Smooth muscle cell (in vitro differentiated cells): ENCODE data around the gene GPC1. TPM values are rescaled to one million over a fixed set of nuclear protein-coding genes. Genes with fewer than 3 reads are reported as not detected.

Source experiments
- DNase-seq: peaks from one replicate; lab custom pipeline; 2025; ENCODE audit not compliant: unreplicated experiment; lab: John Stamatoyannopoulos, UW
- H2AFZ ChIP-seq: fragments of 200-600 bp; sonication (generic); 2 replicates; pipeline ENCODE4 v1.6.0; 2016; ENCODE audit warnings: antibody characterized with exemption, low read depth, mild to moderate bottlenecking
- H3F3A ChIP-seq: fragments of 200-600 bp; sonication (generic); 2 replicates; pipeline ENCODE4 v1.6.0; 2017; ENCODE audit warnings: antibody characterized with exemption, low read depth
- H3K27ac ChIP-seq: fragments of 200-600 bp; sonication (generic); 2 replicates; pipeline ENCODE4 v1.5.1; 2016; ENCODE audit warnings: low read depth, mild to moderate bottlenecking
- H3K27me3 ChIP-seq: fragments of 200-600 bp; sonication (generic); 2 replicates; pipeline ENCODE4 v1.6.1; 2016; ENCODE audit warnings: low read depth, mild to moderate bottlenecking
- H3K36me3 ChIP-seq: fragments of 200-600 bp; sonication (generic); 2 replicates; pipeline ENCODE4 v1.5.1; 2016; ENCODE audit warnings: low read depth
- H3K4me1 ChIP-seq: fragments of 200-600 bp; sonication (generic); 2 replicates; pipeline ENCODE4 v1.5.1; 2016; ENCODE audit warnings: low read depth
- H3K4me2 ChIP-seq: fragments of 200-600 bp; sonication (generic); 2 replicates; pipeline ENCODE4 v1.6.0; 2016; ENCODE audit warnings: mild to moderate bottlenecking
- H3K4me3 ChIP-seq: fragments of 200-600 bp; sonication (generic); 2 replicates; pipeline ENCODE4 v1.5.1; 2016; ENCODE audit warnings: mild to moderate bottlenecking
- H3K79me2 ChIP-seq: fragments of 200-600 bp; sonication (generic); 2 replicates; pipeline ENCODE4 v1.6.0; 2016; ENCODE audit warnings: low read depth, mild to moderate bottlenecking
- H3K9ac ChIP-seq: fragments of 200-600 bp; sonication (generic); 2 replicates; pipeline ENCODE4 v1.6.0; 2016; ENCODE audit warnings: low read depth
- H3K9me3 ChIP-seq: fragments of 200-600 bp; sonication (generic); replicated peaks from 2 replicates; pipeline ENCODE4 v1.5.1; 2016; ENCODE audit warnings: low read depth
- H4K20me1 ChIP-seq: fragments of 200-600 bp; sonication (generic); 2 replicates; pipeline ENCODE4 v1.6.0; 2016; ENCODE audit warnings: low read depth
- CTCF ChIP-seq: fragments of 200-600 bp; sonication (generic); IDR thresholded peaks from 2 replicates; pipeline ENCODE4 v1.5.1; 2017; ENCODE audit warnings: borderline replicate concordance, mild to moderate bottlenecking, antibody characterized with exemption; ENCODE audit not compliant: insufficient read depth, poor library complexity, severe bottlenecking
- WGBS: methylation state at CpG from one replicate; pipeline ENCODE4 v1.1.7; 2016; ENCODE audit warnings: low lambda C conversion rate; 5-methylcytosine and 5-hydroxymethylcytosine counted together
- polyA plus RNA-seq: library from polyadenylated mRNA; unstranded; fragments of >200 nt; fragmentation: Nextera tagmentation; extraction: Ambion mirVana; gene quantifications from 2 replicates; pipeline ENCODE4 v1.2.1, GENCODE V29; 2016
- total RNA-seq: library from RNA; depleted of rRNA; stranded (reverse); fragments of >200 nt; gene quantifications from 2 replicates; pipeline ENCODE4 v1.2.3, GENCODE V29; 2014

GPC1 gene
- total and polyA plus RNA-seq, 2 experiments from 2014 or later: 88.9 to 221 TPM

- Histone ChIP-seq H2AFZ (no peak overlapping the region), H3K79me2 (no peaks in the 10 kb centered on the region), H3K27me3 (no peaks in the 10 kb centered on the region), H3K4me3 (no peak overlapping the region), H3K4me2 (no peak overlapping the region), H3K4me1 (no peaks in the 10 kb centered on the region), H3K9ac (no peak overlapping the region), H3K9me3 (peaks cover 6% of the 10 kb centered on the region), H3F3A (no peaks in the 10 kb centered on the region), H4K20me1 (no peaks in the 10 kb centered on the region), H3K27ac (no peak overlapping the region), H3K36me3 (no peaks in the 10 kb centered on the region)
- no peak for DNase-seq
- TF ChIP-seq CTCF: no peak
- 91% methylated on average over 17 of the region's 17 CpGs for WGBS
Observed at GRCh38 chr2:240423788-240424191, 11.7 kb upstream of the GPC1 start.

GRCh38 chr2:240424341-240425235 is 10.9 kb upstream of the GPC1 start:
- WGBS: 91% methylated on average over 29 of the region's 29 CpGs
- no peak overlapping the region for H3K4me3 ChIP-seq
- no peak overlapping the region for H3K27ac ChIP-seq
- no peak overlapping the region for H3K9ac ChIP-seq
- TF ChIP-seq CTCF: no peak
- no peak overlapping the region for H3K4me2 ChIP-seq
- H4K20me1 ChIP-seq: no peaks in the 10 kb centered on the region
- H2AFZ ChIP-seq: no peak overlapping the region
- H3F3A ChIP-seq: no peaks in the 10 kb centered on the region
- DNase-seq: no peak
- no peaks in the 10 kb centered on the region for H3K36me3 ChIP-seq
- no peaks in the 10 kb centered on the region for H3K4me1 ChIP-seq
- peaks cover 6% of the 10 kb centered on the region for H3K9me3 ChIP-seq
- H3K27me3 ChIP-seq: no peaks in the 10 kb centered on the region
- no peaks in the 10 kb centered on the region for H3K79me2 ChIP-seq

- no peak overlapping the region for H3K4me2 ChIP-seq
- H3K4me3 ChIP-seq: no peak overlapping the region
- H2AFZ ChIP-seq: no peak overlapping the region
- H4K20me1 ChIP-seq: no peaks in the 10 kb centered on the region
- no peaks in the 10 kb centered on the region for H3K36me3 ChIP-seq
- H3K27me3 ChIP-seq: no peaks in the 10 kb centered on the region
- DNase-seq: no peak
- no peaks in the 10 kb centered on the region for H3K79me2 ChIP-seq
- H3K9ac ChIP-seq: no peak overlapping the region
- no peak for TF ChIP-seq CTCF
- no peaks in the 10 kb centered on the region for H3F3A ChIP-seq
- WGBS: 86% methylated on average over 6 of the region's 6 CpGs
- no peak overlapping the region for H3K27ac ChIP-seq
- H3K9me3 ChIP-seq: peaks cover 6% of the 10 kb centered on the region
- H3K4me1 ChIP-seq: no peaks in the 10 kb centered on the region
Observed at GRCh38 chr2:240425236-240425615, 10.2 kb upstream of the GPC1 start.

- H3K9ac ChIP-seq: no peak overlapping the region
- no peak overlapping the region for H3K27ac ChIP-seq
- no peaks in the 10 kb centered on the region for H3K36me3 ChIP-seq
- H3K4me1 ChIP-seq: no peaks in the 10 kb centered on the region
- TF ChIP-seq CTCF: no peak
- H3K4me2 ChIP-seq: no peak overlapping the region
- DNase-seq: no peak
- no peak overlapping the region for H3K4me3 ChIP-seq
- WGBS: 94% methylated on average over 5 of the region's 5 CpGs
- H3K27me3 ChIP-seq: no peaks in the 10 kb centered on the region
- H3K79me2 ChIP-seq: no peaks in the 10 kb centered on the region
- H3F3A ChIP-seq: no peaks in the 10 kb centered on the region
- peaks cover 6% of the 10 kb centered on the region for H3K9me3 ChIP-seq
- H4K20me1 ChIP-seq: no peaks in the 10 kb centered on the region
- no peak overlapping the region for H2AFZ ChIP-seq
Observed at GRCh38 chr2:240425697-240426096, 9.8 kb upstream of the GPC1 start.
